Measurements from ENCODE around the gene C10orf62.
A peak's percentile ranks its signal among the peaks of the same experiment; 100 is the strongest.
"Not testable (repeated sequence)": the region's sequence is repeated elsewhere in the genome, so short reads cannot be mapped to it uniquely, and the experiment has no call there.

The C10orf62 gene

DNA sequence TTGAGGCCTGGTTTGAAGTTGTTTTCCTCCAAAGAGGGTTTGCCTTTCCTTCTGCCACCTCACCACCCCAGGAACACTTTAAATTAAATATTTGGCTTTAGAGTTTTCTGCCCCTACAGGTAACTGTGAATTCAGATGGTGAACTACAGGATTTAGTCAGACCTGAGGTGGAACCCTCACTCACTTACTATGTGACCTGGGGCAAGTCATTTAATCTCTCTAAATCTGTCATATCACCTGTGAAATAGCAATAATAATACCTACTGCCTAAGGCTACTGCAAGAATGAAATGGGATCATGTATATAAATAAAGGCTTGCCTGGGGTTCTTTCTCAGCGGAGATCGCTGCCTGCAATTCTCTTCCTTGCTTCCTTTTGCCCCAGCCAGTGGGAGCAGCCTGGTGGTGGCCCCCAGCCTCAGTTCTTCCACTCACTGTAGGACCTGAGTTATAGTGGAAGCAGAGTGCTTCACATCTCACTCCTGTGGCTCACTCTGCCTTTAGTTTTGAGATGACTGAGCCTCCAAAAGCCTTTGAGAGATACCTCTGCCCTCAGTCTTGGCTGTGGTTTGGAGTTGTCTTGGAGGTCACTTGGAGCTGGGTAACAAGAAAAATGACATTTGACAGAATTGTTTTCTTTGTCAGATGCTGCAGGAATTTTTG is 23.1 kb upstream of the C10orf62 start:
- DNase-seq, result no peak

DNA sequence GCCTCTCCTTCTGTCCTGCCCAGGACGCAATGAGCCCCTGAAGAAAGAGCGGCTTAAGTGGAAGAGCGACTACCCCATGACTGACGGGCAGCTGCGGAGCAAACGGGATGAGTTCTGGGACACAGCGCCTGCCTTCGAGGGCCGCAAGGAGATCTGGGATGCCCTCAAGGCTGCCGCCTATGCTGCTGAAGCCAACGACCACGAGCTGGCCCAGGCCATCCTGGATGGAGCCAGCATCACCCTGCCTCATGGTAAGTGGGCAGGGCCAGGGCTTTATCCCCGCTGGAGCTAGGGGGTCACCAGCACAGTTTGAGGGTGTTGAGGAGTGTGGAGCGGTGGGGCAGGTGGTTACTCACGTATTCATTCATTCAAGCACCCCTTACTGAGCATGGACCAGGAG is 21.6 kb upstream of the C10orf62 start:
- no peak for DNase-seq

DNA sequence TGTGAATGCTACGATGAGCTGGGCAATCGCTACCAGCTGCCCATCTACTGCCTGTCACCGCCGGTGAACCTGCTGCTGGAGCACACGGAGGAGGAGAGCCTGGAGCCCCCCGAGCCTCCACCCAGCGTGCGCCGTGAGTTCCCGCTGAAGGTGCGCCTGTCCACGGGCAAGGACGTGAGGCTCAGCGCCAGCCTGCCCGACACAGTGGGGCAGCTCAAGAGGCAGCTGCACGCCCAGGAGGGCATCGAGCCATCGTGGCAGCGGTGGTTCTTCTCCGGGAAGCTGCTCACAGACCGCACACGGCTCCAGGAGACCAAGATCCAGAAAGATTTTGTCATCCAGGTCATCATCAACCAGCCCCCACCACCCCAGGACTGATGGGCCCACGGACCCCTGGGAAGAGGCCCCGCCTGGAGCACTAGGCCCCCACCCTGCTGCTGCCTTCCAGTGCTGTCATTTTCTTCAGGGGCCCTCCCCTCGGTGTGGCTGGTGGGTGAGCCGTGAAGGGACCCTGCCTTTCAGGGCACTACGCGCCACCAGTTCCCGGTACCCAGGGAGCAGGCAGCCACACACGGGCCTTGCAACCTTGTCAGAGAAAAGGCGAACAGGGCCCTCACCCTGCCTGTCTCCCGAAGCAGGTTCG is 19.3 kb upstream of the C10orf62 start:
- no peak for DNase-seq

DNA sequence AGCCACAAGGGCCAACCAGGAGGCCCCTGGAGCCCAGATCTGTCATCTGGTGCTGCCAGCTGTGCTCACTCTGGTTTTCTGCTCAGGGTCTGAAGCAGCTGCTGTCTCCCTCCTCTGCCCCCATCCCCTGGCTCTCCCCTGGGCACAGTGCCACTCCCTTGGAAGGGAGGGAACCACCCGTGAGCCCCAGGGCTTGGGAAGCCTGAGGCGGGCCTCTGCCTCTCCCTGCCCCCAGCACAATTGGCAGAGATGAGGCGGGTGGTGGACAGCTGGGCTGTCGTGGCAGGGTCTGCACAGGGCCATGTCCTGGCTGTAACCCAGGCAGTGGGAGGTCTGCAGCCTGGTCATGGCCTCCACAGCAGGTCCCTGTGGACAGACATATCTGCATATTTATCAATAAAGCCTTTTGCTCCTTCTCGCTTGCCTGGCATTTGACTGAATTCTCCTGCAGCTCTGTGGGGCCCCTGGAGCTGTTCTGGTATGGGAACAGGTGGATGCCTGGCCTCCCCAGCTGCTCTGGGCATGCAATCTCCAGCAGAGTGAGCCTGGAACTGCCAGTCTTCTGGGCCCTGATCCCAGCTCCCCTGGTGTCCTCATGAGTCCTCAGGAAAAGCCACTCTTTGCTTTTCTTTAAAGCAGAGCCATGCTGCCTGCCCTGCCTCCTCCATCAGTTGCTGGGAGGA is 18.6 kb upstream of the C10orf62 start:
- no peak for DNase-seq

DNA sequence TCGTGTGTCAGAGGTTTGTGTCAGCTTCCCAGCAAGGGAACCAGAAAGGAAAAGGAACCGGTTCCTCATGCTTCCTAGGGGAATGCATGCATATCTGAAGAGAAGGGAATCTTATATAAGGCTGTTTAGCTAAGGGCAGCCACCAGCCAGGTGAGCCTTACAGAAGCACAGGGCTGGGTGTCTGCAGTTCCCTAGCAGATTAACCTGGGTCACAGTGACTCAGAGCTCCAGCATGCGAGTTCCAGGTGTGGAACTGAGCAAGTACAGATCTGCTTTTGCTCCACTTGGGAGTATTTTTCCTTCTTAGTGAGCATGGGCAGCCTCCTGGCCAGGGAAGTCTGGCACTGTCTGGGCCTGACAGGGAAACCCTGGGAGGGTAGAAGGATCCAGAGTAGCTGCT is 17.9 kb upstream of the C10orf62 start:
- no peak for DNase-seq

DNA sequence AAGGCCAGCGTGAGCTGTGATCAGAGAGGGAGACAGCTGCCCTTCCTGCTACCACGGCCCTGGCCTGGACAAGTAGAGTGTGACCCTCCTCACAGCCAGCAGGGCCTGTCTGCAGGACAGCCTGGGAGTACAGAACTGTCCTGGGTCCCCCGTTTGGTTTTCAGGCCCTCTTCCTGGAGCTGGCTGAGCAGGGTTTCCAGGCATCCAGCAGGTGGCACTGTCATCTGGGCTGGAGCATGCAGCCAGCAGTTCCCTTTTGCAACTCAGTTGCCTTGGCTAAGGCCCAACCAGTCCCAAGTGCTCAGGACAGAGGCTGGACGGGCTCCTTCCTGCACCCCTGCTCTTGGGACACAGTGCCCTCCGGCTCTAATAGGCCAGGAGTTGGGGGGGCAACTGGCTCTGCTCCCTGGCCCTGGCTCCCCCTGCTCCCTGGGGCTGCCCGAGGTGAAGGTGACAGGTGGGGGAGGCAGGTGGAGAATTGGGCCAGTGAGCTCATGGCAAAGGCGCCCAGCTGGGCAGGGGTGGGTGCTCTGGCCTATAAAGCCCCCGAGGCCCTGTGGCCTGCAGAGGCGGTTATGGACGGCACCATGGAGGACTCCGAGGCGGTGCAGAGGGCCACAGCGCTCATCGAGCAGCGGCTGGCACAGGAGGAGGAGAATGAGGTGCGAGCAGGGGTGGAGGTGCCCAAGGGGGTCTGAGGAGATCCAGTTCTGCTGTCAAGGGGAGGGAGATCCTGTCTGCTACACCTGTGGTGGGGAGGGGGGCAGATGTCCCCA is 17.1 kb upstream of the C10orf62 start, which contains the start of gene ANKRD2:
TSS of gene ANKRD2 (plus strand) at position 566 of the 776 bp plus-strand sequence. CDS start at position 576, 10 bp downstream.
- DNase-seq, result peak; percentile 54

DNA sequence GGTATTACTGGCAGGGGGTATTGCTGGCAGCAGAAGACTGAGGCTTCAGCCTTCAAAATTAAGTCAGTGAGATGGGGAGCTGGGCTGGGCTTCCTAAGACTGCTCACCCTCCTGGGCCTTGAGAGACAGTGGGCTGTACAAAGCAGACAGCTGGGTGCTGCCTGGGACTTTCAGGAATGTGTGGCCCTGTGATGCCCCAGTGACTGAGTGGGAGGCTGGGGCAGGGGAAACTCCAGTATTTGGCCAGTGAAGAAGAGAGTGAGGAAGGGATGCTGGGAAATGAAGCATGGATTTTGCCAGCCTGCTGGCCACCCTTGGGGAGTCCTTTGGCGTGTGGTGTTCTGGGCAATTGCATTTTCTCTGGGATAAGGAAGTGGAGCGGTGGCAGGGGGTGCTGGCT is 16.5 kb upstream of the C10orf62 start:
- no peak for DNase-seq

DNA sequence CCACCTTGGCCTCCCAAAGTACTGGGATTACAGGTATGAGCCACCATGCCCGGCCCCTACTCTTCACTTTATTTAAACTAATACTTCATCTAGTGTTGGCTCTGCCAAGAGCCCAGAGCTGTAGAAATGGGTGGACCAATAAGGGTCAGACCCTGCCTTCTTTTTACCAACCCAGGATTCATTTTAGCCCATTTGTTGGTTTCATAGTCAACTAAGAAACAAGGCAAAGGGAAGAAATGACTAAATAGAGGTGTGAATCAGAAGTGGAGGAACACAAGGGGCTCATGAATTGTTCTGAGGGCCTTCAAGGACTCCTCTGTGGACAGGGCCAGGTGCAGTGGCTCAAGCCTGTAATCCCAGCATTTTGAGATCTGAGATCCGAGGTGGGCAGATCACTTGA is 15.8 kb upstream of the C10orf62 start:
- DNase-seq, result no peak

DNA sequence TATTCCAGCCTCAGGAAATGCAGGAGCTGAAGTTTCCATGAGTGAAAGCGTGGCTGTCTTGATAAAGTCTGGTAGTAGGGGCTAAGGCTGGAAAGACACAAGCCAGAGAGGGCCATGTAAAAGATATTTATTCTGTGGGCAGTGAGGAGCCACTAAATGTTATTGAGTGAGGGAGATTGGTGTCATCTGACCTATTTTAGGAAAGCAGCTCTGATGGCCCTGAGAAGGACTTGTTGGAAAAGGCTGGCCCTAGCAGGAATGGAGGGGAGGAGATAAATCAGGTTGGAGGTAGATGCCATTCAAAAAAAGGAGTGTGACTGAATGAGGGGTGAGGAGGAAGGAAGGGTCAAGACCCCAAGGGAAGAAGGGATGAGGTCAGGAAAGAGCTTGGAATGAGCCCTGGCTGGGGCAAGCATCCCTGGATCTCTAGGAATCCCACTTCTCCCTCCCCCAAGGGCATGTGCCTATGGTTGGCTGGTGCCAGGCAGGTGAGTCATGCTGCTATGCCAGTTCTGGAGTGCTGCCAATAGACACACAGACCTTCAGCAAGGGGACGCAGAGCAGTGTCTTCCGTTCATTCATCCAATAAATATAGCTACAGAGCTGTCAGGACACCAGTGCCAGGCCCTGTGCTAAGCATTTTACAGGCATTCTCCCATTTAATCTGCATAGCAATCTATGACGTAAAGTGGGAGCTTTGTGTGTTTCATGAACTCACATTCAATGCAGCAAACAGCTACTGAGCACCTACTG is 15.0 kb upstream of the C10orf62 start:
- DNase-seq, result no peak

DNA sequence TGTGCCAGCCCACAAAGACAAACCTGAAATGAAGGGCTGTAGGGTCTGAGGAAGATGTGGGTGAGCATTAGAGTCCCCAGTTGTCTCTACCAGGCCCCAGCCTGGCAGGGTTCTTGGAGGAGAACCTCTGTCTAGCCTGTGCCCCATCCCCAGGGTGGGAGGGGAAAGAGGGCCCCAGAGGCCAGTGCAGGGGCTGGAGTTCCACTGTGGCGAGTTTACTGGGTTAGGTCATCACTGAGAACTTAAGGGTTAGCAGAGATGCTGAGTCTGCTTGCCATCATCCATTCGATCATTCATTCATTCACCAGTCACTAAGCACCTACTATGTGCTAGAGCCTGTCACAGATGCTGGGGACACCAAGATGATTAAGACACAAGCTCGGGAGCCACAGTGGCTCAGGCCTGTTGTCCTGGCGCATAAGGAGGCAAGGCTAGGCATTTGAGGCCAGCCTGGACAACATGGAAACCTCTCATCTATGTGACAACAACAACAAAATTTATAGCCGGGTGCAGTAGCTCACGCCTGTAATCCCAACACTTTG is 14.3 kb upstream of the C10orf62 start:
- DNase-seq, result no peak

DNA sequence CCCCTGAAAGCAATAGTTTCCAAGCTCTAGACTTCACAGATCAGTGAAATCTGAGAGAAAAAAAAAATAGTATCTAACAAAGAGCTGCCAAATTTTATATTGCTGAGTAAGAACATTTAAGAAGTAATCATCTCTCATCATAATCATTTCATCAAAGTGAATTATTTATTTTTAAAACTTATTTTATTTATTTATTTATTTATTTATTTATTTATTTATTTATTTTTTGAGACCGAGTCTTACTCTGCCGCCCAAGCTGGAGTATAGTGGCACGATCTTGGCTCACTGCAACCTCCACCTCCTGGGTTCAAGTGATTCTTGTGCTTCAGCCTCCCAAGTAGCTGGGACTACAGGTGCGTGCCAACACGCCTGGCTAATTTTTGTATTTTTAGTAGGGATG is 13.0 kb upstream of the C10orf62 start:
- not testable (repeated sequence) for DNase-seq

DNA sequence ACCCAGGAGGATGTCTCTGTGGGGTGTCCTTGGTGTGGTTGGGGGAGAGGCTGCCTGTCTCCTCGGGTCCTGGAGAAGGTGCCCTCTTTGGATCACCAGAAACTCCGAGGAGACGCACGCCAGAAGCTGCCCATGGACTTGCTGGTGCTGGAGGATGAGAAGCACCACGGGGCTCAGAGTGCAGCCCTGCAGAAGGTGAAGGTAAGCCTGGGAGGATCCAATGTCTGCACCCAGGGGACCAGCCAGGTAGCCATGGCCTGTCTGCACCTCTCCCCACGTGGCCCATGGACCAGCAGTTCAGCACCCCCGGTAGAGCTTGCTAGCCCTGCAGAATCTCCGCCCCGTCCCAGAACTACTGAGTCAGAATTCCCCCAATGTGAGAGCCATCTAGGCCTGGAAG is 11.8 kb upstream of the C10orf62 start:
- no peak for DNase-seq

DNA sequence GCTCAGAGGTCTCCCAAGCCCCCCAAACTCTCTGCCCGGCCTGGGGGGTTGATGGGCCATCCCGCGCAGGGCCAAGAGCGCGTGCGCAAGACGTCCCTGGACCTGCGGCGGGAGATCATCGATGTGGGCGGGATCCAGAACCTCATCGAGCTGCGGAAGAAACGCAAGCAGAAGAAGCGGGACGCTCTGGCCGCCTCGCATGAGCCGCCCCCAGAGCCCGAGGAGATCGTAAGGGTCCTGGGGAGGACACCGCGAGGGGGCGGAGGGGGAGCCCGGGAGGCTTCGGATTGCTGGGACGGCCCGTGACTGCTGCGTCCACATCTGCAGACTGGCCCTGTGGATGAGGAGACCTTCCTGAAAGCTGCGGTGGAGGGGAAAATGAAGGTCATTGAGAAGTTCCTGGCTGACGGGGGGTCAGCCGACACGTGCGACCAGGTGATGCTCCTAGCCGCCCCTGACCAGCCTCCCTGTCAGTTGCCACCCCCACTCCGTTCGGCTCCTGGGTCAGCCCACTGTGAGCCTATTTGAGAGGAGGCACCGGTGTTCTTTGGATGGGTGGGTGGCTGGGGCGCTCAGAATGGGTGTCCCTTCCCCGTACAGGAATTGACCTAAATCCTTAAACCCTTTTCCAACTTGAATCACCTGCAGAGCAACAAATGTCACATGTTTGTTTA is 11.2 kb upstream of the C10orf62 start:
- no peak for DNase-seq

DNA sequence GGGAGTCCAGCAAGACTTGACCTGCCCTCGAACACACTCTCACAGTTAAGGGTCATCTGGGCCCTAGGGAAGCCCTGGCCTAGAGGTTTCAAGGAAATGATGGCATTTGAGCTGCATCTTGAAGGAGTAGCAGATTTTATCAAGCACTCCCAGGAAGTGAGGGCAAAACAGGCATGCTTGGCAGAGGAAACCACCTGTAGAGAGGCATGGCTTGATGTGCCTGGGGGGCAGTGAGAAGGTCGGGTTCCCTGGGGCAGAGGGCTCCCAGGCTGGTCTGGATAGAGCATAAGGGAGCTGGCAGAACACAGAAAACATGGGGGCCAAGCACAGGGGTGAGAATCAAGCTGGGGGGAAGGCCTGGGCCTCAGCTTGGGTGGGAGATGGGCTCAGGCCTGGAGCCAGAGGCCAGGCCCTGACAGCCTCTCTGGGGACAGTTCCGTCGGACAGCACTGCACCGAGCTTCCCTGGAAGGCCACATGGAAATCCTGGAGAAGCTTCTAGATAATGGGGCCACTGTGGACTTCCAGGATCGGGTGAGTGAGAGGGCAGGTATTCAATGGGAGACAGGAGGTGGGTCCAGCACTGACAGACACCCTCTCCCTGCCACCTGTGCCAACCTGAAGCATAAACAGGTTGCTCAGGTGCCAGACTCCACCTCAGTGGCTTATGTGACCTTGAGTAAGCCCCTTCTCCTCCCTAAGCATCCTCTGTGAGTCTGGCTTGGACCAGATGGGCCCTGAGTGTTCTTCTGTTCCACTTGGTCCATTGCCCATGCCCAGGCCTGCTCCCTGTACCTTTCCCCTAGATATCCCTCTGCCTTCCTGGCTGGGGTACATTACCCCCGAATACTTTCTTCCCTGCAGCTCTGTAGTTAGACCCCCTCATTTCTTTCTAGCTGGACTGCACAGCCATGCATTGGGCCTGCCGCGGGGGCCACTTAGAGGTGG is 8.8 kb upstream of the C10orf62 start:
- DNase-seq, result no peak

DNA sequence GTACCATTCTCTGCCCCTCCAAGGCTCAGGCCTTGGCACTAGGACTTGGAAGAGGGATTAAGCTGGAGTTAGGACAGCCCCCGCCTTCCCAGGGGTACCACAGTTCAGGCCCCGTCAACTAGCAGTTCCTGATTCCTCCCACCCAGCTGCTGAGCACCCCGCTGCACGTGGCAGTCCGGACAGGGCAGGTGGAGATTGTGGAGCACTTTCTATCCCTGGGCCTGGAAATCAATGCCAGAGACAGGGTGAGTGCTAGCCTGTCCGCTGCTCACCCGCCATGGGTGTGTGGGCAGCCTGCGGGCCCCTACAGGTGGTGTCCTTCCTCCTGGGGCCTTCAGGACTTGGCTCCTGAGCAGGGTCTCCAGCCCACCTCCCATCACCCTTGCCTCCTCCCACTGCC is 7.4 kb upstream of the C10orf62 start:
- DNase-seq, result no peak

DNA sequence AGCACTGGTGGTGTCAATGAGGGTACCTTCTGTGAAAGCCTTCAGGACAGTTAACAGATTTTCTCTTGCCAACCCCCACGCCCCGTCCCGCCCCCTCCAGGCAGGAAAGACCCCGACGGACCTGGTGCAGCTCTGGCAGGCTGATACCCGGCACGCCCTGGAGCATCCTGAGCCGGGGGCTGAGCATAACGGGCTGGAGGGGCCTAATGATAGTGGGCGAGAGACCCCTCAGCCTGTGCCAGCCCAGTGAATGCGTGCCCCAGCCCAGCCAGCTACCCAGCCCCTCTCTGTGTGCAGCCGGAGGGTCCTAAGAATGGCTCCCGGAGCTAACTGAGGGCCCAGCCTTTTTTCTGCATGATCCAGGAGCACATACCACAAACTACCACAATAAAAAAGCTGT is 6.0 kb upstream of the C10orf62 start:
- DNase-seq, result no peak

DNA sequence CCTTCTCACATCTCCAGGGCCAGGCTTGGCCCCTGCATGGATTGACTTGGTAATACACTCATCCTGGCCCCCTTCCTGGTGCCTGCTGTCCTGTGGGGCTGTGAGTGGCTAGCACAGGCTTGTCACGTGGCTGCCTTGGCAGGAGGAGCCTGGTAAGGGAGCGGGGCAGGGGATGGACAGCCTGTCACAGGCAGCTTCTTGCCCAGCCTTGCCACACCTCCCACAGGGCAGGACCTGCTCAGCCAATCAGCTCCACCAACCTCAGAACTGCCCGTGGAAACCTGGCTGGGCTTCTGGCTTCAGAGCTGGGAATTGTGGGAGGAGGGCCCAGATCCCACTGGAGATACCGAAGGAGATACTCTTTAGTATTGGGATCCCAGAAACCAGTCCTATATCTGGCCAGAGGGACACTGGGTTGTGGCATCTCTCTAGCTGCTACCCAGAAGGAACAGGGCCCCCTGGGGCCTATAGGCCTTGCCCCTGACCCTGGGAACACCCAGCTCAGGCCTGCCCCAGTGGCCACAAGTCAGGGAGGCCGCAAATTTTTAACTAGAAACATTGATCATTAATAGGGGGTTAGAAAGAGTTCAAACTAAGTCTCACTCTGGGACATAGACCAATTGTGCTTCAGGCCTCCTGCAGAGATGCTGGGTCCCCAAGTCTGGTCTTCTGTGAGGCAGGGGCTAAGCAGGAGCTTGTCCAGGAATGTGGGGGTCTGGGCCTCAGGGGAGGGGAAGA is 5.3 kb upstream of the C10orf62 start, which contains the start of gene HOGA1:
TSS of gene HOGA1 (plus strand) at position 330 of the 738 bp plus-strand sequence. CDS start at position 645, 315 bp downstream.
- DNase-seq, result no peak

DNA sequence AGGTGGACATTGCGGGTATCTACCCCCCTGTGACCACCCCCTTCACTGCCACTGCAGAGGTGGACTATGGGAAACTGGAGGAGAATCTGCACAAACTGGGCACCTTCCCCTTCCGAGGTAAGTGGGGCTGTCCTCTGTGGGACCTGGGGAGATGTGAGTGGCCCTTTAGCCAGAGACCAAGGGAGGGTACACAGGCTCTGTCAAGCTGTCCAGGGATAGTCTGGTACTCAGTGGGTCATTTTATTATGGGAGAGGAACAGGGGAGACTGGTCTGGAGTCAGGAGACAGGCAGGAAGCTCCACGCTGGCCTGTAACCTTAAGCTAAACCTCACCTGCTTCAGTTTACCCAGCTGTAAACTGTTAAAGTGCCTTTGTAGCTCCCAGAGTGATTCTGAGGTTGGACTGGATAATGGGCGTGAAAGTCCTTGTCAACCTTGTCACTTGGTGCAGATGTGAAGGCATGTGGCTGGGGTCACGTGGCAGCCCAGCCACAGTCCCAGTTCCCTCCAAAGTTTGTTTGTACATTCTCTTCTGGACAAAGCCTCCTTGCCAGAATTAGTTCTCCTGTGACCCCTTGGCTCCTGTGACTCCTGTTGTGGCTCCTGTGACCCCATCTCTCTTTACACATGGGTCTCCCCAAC is 4.6 kb upstream of the C10orf62 start:
- DNase-seq, result no peak

DNA sequence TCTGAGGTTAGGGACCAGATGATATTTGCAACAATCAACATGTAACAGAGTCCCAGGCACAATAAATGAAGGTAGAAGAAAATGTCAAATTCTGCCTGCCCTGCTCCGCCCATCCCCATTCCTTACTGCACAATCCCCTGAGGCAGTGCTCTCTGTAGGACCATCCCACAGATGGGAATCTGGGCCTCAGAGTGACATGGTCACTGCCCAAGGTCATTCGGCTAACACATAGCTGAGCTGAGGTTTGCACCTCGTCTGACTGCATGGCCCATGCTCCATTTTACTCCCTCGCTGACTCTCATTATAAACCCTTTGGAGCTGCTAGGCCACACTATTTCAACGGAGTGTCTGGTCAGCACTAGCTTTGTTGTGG is 4.1 kb upstream of the C10orf62 start:
- DNase-seq, result no peak

Data from activated naive CD4-positive, alpha-beta T cell treated with anti-CD3 and anti-CD28 coated beads, Interleukin-2, amount 50 U/mL, for 16 hours (primary cell).